Bone marrow (tissue), 2 donors: ENCODE results near the gene TRAM2.

Experiments used
- DNase-seq, 2 donors: peaks; one replicate each; lab custom pipeline; 2025; lab: John Stamatoyannopoulos, UW

TRAM2 gene

DNA sequence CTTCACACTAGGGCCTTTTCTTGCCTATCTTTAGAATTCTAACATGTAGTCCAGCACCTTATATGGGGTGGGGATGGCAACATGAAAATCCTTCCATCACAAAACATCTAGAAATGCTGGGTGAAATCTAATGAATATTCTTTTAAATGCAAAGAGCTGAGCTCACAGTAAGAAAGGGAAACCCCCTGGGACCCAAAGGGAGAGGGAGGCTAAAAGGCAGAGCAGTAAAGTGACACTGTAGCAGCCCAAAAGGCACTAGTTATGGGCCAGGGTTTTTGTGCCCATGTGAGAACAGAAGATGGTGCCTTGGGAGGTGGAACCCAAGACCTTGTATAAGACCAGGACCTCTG lies 66.7 kb downstream of the TRAM2 start:
- no peak for DNase-seq

DNA sequence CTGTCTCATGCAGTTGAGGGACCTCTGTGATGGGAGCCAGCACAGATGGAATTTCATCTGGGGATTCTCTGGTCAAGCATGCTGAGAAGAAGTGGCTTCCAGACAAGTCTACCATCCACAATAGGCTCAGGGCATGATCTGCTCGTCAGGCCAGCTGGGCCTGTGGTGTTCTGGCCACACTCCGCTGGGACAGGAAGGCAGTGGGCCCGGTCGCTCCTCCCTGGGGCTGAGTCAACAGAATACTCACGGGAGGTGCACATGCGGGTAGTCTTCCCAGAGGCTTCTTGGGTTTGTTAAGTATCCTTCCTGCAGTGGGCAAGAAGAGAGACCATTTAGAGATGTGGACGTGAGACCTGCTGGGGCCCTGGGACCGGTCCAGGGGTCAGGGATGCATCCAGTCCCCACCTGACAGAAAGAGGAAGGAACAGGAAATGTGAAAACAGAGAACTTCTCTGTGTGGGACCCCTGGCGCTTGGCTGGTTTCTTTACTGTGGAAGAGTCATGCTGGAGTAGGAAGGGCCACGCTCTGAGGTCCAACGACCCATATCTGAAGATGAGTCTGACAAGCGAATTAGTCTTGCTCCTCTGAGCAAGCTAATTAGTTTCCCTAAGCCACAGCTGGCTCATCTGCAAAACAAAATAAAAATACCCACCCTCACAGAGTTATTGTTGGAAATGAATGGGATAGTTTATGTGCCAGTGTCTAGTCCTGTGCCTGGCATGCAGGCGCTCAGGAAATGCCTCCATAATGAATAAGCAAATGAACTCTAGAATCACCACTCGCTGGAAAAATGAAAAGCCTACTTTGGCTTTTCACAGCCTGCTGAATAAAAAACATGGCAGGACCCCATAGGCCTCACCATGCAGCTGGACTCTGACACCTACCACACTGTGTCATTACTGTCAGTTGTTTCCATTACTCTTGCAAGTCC lies 67.3 kb downstream of the TRAM2 start:
- no peak for DNase-seq

DNA sequence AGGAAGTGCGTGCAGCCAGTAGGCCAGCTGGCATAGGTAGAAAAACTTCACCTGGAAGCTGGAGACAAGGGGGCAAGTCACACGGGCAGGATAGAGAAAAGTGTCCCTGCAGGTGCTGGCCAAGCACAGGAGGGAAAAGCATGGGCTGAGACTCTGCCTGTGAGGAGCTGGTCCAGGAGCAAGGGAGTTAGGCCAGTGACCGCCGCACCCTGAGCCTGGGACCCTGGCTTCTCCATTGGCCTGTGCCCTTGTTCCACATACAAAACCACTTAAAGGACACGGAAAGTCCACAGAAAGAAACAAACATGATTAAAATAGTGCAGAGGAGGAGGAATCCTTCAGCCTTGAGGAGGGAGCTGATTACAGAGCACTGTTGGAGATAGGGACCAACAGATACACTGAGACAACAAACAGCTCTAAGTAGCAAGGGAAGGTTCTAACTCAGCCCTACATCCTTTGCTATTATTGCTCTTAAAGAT lies 68.6 kb downstream of the TRAM2 start:
- no peak for DNase-seq

DNA sequence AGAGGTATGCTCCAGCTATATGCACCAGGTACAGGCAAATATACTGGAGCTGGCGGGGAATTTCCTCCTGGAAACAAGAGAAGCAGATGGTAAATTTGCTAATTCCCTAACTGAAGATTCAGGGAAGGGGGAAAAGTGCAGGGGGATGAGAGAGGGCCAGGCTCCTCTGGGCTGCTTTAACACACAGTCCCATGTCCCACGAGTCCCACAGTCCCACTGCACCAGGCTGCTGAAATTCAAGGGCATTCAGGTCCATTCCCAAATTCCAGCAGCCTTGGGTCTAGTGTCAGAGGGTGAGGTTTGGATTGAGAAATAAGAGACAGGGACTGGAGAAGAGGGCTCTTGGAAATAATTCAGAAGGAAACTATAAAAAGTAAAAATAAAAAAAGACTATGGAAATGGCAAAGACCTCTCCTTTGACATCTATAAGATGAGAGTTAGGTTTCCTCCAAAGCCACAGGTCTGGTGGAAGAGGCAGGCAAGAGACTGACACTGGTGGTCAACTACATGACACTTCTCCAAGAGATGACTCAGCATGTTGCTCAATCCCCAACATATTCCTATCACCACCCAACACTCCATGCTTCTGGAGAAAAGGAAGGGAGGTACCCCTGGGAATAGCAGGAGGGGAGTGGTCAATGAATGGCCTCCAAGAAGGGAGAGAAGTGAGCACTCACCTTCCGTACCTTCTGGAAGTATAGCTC lies 69.2 kb downstream of the TRAM2 start:
- DNase-seq = no peak

DNA sequence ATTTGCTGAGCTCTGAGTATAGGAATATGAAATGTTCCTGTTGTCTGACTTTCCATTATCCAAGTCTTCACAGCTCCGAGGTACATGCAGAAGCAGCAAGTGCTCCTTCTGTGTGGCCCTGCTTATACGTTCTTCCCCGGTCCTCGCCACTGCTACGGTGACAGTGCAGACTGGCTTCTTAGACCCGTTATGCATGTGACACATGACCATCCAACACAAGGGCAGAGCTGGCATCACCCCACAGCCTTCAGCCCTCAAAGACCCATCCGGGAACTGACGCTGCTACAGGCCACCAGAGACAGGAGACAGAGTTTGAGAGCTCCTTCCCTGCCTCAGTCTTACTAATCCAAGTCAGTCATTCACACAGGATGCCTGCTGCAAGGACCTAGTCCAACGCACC lies 70.4 kb downstream of the TRAM2 start:
- no peak for DNase-seq

DNA sequence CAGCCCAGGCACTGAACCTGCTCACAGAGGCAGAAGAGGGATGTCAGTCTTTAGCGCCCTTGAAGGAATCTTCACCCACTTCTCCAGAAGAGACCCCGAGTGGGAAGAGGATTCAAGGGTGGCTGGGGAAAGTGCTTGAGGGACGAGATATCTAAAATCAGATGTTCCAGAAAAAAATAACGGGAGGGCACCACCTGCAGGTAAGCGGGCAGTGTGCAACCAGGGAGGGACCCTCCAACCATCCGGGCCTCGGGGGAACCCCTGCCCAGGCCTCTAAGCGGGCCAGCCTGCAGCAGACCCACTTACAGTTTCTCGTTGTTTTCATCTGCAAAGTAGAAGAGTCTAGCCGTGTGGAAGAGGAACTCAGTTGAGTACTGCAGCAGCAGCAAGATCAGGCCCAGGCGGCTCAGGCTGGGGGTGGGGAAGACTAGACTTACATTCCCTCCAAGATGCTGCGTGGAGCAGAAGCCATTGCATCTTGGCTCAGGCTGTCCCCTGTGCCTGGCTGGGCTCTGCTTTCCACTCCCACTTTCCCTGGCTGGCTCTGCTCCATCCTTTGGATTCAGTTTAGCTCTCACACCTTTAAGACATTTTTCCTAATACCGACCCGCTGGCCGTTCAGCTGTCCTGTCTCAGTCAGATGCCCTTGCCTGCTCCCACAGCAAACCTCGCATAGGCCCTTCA lies 71.0 kb downstream of the TRAM2 start:
- no peak for DNase-seq

DNA sequence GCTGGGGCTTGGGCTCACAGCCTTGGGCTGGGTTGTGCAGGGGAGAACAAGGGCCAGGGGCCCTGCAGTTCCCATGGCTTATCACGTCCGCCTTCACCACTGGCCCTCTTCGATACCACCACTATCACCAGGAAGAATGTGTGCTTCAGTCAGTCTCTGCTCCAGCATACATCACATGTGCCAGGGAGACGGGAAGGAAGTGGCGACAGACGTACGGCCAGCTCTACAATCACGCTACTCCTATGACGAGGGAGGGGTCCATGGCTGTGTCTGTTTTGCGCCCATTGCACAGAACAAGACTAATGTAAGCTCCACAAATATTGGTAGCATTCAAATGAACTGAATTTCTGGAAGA lies 72.1 kb downstream of the TRAM2 start:
- DNase-seq = no peak

DNA sequence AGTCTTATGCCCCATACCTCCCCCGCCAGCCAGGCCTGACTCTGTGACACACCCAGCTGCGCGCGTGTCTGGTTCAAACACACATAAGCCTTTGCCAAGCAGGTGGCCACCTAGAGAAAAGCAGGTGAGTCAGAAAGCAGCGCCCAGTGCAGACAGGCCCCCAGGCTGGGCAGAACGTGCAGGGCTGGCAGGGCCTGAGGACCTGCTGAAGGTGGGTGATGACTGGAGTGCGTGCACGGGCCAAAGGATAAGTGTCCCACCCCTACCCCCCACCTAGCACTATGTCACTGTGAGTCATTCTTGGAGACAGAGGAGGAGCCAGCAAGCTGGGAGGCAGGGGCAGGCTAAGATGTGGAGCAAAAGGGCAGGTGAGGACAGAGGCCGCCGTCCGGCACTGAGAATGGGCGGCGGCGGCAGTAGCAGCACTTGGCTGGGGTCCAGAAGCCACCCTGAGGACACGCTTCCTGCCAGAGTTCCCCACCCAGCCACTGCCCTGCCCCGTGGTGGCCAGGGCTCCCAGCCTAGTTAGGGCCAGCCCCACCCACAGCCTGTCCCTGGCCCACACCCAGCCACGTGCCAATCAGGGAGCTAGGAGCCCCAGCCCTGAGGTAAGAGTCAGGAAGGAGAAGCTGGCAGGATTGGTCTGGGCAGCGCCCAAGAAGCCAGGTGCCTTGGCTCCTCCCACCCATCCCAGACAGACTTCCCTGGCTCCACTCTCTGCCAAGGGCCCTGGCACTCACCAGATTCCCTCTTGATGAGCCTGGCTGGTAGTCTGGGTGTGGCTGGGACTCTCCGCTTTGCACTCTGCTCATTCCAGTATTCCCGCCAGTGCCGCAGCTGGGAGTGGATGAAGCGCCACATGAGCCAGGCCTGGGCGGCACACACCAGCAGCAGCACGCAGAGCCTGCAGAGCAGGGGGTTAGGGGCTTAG lies 72.7 kb downstream of the TRAM2 start:
- DNase-seq = no peak

DNA sequence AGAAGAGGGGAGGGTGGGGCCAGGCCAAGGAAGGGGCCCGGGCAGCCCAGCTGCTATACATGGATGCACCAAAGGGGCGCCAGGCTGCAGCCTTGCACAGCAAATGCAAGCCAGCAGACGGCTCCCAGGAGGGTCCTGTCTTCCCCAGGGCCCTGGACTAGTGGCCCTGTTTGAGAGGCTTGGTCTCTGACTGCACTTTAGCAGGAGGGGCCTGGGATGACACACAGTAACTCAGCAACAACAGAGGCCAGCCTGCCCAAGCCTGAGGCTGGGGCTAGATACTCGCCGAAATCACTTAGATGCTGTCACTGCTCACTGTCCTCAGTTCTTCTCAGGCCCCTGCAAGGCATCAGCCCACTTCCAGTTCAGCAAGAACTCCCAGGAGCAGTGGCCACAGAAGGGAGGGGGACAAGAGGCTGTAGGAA lies 73.5 kb downstream of the TRAM2 start:
- DNase-seq = no peak

DNA sequence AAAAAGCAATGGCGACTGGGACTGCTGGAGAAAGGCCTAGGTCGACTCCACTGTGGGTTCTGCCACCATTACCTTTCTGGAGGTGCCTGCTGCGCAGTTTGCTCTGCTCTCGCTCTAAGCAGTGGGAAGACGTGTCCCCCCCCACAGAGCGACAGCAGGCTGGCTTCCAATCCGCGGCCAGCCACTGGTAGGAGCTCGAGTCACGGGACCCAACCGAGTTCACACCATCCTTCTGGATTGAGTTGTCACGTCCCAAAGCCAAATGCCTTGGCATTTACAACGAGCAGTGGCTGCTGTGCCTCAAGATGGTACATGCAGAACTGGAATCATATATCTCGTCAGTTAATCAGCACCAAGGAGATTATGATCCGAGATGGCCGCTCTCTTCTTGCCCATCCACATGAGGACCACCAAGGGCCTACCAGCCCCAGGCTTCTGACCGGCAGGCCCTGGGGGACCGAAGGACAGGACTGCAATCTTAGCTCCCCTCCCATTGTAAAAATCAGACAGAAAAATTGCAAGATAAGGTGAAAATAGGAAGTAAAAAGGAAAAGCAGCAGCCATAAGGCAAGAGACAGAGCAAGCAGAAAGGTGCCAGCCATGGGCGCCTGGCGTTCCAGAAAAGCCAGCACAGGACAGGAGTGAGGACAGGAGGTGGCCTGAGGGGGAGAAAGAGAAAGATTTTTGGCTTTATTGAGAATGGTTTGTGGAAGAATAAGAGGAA lies 74.4 kb downstream of the TRAM2 start:
- no peak for DNase-seq

DNA sequence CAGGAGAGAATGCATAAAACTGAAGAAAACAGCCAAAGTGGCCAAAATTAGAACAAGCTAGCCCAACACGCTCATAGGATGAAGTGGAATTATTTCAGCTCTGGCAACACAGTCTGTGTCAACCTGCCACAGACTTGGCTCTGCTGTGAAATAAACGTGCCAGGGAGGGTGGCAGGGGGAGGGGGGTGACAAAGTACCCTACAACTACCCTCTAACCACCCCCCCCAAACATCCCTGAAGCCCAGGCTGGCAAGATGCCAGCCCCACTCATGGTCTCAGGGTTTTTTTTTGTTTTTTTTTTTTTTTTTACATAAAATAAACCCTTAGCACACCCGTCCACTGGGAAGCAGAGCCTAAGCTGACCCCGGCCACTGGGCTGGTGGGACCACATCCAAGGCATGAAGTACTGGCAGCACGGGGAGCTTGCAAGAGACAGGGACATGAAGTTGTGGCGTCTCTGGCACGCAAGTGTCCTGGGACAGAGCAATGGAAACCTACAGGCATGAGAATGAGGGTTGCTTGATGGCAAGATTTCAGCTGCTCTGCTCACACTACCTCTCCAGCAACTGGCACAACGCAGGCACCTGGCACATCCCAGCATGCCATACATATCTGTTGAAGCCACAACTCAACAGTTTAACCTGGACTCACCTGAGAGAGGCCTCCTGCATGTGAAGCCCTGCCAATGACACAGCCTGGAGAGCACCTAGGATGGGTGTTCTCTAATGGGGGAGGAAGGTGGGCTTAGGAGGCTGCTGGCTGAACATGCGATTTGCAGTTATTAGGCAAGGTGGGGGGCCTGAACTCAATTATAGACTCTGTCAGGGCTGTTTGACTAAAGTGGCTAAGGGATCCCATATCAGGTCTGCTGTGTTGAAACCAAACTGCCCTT lies 76.4 kb downstream of the TRAM2 start:
- DNase-seq = no peak

DNA sequence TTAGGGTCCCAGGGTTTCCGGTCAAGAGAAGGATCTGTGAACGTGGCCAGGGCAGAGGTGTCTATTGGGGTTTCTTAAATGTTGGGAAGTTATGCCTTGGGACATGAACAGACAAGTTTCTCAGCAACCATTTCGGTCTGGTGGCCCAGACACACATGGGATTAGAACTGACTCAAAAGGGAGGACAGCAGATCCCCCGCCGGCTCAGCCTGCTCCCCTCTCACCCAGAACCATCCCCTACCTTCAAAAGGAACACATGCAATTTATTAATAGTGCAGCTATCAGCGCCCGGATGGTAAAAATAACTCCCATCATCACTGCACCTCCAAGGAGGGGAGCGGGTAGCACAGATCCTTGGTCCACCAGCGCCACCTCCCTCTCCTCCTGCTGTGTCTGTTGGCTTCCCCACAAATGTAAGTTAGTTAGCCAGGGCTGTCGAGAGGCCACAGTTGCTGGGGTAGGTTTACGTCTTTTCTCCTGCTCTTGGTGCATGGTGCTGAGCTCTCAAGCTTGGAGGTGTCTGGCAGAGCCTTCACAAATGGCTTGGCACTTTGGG lies 77.1 kb downstream of the TRAM2 start:
- no peak for DNase-seq

DNA sequence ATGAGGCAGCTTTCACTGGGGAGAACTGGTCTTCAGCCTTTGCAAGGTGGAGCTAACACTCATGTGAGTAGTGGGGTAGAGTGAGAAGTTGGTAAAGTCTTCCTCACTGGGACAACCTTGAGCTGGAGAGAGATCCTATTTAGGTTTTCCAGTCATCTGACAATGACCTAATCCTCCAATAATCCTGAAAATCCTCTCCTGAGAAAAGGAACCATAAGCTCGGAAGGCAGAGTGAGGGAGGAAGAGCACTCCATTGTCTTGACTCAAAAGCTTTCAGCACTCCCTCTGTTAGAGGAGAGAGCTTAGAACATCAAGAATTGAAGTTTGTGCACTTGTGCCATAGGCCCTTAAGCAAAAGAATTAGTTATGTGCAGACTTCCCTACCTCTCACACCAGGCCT lies 77.8 kb downstream of the TRAM2 start:
- DNase-seq = no peak

DNA sequence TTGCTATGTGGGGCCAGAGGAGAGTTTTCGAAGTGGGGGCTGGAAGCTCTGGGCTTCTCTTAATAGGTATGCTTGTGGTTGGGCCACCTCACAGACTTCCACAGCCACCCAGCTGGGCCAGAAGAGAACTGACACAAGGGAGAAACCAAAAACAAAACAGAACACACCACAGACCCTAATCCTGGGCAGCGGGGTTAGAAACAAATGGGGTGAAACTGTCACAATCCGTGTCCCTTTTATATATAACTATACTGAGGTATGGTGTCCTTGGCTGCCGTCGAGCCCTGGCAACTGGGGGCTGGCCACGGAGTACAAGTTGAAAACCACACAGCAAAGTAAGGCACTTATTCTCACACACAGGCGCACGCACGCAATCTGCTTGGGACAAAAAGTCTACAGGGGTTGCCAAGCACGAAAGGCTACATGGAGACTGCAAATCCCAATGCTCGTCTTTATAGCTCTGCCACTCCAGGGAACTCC lies 78.3 kb downstream of the TRAM2 start:
- no peak for DNase-seq

DNA sequence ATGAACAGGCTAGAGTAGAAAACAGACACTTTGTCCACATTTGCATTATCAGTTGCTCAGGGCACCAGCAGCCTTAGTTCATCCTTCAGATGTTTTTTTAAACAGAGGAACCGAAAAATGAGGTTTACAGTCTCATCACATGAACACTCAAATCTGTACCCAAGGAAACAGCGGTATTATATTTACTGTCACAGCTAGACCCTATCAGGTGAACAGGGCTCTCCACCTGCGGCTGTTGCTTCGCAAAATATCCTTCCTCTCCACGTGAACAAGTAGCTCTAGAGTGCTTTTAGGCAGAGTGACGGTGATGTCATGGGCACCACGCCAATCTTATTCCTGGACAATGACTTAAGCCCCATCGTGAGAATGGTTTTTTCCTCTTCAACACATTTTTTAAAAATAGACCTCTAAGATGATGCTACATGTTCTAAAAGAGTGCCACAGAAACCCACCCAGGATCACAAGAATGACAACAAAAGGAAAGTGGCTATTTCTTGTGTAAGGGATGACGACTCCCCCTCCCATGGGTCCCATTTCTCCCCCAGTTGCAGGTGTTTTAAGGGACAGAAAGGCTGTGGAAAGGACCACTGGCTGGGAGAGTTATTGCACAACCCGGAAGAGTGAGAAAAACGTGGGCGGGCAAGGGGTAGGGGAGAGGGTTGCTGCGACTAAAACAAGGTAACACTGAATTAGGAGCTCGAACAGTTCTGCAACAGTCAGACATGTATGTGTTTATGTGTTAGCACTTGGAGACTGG lies 79.0 kb downstream of the TRAM2 start:
- no peak for DNase-seq

DNA sequence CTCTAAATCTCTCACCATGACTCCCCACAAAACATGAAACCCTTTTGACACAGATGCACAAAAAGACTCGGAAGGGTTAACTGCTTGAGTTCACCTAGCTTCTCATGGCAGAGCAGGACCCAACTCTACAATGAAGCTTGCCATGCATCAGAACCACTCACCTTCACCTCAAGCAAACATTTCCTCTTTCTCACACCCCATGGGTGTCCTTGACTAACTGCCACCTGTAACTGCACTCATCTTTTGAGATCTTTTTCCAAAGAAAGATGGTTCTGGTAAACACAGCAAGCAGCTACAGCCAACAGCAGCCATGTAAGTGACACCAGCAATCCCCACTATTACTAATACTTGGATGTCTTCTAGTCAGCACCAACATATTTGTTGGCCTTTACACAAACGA lies 80.2 kb downstream of the TRAM2 start:
- no peak for DNase-seq

DNA sequence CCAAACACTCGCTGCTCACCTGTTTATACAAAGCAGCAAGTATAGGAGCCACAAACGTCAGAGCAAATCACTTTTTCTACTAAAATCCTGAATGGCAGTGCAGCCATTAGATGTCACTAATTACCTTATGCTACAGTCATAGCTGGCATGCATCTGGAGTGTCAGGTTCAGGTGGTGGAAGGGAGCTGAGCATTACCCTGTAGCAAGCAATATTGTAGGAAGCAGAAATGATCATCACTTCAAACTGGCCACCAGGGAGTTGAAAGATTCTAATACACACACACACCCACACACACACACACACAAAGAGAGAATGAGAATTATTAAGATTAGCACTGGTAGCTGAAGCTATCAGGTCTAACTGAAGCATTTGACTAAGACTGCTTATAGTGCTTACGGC lies 80.9 kb downstream of the TRAM2 start:
- no peak for DNase-seq

DNA sequence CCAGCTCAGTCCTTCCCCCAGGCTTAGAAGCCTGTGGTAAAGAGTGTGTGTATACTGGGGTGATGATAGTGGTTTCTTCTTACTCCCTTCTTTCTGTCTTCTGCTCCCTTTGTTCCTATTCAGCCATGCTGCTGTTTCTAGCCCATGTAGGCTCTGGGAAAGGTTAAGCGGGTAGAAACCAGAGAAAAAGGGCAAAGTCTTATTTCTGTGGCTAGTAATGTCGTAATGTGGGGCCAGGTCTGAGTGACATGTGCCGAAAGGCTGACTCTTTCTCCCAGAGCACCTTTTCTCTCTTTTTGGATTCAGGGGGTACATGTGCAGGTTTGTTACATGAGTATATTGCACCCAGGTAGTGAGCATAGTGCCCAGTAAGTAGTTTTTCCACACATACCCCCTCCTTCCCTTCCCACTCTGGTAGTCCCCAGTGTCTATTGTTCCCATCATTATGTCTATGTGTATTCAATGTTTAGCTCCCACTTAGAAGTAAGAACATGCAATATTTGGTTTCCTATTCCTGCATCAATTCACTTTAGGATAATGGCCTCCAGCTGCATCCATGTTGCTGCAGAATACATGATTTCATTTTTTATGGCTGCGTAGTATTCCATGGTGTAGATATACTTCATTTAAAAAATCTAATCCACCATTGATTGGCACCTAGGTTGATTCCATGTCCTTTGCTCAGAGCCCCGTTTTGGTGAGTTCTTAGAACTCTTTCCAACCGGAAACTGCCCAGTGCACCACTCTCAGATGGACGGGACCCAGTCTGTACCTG lies 82.4 kb downstream of the TRAM2 start:
- no peak for DNase-seq
